HG03159 (cell line): ENCODE results near the gene TERB1.
"Not testable (repeated sequence)": the region's sequence is repeated elsewhere in the genome, so short reads cannot be mapped to it uniquely, and the experiment has no call there.

Source experiments
- ATAC-seq: cut with Tn5 transposase; IDR thresholded peaks from one replicate; pipeline ENCODE4 v1.9.1; 2021; ENCODE audit warnings: mild to moderate bottlenecking, moderate library complexity; ENCODE audit not compliant: unreplicated experiment

TERB1 gene

DNA sequence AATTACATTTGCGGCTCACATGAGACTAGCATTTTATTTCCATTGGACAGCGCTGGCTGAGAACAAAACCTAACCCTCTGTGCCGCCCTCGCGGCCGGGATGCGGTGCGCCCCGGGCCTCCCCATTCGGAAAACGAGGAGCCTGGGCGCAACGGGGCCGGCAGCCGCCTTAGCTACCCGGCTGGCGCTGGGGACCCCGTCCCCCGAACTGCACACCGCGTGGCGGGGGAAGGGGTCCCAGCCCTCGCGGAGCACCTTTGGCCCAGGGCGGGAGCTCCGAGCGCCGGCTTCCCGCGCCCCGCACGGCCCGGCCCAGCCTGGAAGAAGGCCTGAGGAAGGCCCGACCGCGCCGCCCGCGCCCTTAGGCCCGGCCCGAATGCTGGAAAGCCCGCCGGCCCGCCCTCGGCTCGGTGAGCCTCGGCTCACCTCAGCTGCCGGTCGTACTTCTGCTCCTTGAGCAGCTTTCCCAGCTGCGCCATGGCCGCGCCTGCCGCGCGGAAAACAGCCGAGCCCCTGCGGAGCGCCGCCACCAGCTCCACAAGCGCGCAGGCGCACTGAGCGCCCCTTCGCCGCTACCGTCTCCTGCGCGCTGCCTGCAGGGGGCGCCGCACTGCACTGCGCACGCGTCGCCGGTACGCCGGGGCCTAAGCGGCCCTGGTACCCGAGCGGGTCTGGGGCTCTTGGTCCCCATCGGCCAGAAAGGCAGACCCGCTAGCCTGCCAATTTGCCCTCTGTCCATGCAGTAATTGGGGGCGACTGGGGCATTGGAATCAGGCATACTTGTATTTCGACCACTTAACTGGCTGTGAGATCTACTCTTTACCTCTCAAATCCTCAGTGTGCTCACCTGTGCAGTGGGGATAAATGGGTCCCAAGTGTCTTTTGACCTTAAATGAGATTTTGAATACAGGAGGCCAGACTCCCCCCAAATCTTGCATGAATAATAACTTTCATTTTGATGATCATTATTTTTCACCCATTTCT, 29.3 kb upstream of the TERB1 start, which contains the start of gene NAE1:
Gene NAE1 (minus strand): TSS at position 555 of the 983 bp plus-strand sequence. CDS start 77 bp downstream, at position 478.
- peak; percentile 90 for ATAC-seq

DNA sequence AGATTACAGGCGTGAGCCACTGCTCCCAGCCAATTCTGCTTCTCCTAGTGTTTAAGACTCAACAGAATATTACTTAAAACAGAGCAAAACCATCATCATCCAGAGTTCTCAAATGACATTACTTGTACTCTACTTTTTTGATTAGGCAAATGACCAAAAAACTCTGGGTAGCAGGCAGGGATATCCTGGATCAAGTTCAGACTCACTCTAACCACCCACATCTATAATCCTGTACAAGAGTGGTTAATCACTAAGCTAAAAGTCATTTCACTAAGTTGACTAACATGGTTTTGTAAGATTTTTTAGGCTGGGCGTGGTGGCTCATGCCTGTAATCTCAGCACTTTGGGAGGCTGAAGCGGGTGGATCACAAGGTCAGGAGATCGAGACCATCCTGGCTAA, 22.6 kb upstream of the TERB1 start:
- no peak for ATAC-seq

DNA sequence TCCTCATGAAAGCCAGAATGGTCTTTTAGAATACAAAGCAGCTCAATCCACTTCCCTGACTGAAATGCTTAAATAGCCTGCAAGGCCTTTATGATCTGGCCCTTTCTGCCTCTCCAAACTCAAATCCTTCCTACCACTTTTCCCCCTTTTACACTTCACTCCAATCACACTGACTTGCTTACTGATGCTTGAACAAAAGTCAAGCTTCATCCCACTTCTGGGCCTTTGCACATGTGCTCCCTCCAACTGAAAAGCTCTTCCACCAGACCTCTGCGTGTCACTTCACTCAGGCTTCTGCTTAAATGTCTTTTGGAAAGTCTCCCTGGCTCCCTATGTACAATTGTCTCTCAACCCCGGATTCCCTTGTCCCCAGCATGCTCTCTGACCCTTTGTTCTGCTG, 13.3 kb upstream of the TERB1 start:
- no peak for ATAC-seq

DNA sequence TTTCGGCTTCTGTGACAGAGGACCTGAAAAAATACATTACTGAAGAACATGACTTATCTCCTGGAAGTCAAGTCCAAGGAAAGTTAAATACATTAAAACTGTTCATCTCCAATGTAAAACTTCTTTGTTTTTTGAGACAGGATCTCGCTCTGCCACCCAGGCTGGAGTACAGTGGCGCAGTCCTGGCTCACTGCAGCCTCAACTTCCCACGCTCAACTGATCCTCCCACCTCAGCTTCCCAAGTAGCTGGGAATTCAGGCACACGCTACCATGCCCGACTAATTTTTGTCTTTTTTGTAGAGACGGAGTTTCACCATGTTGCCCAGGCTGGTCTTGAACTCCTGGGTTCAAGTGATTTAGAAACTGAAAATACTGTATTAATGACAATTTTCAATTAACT, 9.7 kb upstream of the TERB1 start:
- no peak for ATAC-seq

DNA sequence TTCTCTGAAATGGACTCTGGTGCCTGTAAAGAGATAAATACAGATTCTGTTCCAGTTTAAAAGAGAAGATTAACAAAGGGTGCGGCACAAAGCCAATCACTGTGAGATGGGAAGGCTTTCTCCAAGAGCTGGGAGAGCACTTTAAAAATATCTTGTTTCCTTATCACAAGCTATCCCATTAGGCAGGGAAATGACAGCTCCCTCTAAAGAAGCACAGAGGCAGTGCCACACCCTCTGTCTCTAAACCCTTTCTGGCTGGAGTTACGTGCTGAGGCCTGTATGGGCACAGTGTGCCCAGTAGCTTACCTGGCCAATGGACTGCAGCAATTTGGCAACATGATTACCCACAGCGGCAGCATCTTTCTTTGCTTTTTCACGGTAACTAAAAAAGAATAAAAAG, 9.0 kb upstream of the TERB1 start:
- no peak for ATAC-seq

DNA sequence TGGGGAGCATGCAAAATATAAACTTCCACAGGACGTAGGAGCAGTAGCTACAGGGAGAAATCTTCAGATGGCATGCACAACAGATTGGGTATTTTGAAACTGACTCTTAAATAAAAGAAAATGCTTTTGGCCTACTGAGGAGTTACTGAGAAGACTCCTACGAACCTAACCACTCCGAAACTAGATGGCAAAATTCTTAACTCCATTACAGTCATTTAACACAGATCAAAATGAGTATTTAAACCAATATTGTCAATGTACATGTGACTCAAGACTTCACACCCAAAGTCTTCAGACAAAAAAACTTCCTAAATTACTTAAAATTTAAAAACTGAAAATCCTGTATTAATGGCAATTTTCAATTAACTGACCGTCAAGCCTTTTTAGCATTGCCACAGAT, 8.4 kb upstream of the TERB1 start:
- ATAC-seq = no peak

DNA sequence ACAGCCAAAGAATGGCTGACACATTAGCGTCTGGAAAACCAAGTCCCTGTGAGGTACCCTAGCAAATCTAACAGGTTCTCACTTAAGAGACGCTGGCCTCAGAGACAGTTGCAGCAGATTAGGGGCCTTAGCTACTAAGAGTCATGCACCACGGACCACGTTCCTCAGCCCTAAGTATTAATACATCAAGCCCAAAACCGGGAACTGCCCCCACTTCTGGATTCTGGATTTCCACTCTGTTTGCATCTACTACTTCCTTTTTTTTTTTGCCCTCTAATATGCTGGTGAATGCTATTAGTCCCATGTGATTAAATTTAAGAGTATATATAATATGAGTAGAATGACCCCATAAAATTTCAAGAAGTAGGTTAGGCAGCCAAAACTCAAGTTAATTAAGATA, 775 bp upstream of the TERB1 start:
- no peak for ATAC-seq

DNA sequence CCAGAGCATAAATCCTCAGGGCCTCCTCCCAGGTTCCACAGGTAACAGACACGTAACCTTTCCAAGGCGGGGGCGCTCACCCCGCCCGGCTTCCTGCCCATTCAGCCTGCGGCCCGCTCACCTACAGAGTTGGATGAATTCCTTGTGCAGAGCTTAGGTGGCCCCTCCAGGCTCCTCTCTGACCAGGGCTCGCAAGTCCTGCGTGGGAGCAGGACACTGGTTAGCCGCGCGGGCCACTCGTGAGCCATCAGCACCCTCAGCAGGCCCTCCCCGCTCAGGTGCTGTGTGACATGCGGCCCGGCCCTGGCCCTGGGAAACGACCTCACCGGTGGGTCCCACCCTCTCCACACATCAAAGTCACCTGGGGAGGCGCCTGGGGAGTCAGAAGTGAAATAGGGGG, 528 bp downstream of the TERB1 start:
- no peak for ATAC-seq

DNA sequence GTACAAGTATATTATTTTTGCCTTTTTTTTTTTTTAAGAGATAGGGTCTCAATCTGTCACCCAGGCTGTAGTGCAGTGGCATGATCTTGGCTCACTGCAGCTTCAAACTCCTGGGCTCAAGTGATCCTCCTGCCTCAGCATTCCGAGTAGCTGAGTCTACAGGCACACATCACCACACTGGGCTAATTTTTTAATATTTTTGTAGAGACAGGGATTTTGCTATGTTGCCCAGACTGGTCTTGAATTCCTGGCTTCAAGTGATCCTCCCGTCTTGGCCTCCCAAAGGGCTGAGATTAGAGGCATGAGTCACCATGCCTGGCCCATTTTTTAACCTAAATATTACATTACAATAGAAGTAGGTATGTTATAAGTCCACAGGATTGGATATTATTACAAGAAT, 3.2 kb downstream of the TERB1 start:
- ATAC-seq = no peak

DNA sequence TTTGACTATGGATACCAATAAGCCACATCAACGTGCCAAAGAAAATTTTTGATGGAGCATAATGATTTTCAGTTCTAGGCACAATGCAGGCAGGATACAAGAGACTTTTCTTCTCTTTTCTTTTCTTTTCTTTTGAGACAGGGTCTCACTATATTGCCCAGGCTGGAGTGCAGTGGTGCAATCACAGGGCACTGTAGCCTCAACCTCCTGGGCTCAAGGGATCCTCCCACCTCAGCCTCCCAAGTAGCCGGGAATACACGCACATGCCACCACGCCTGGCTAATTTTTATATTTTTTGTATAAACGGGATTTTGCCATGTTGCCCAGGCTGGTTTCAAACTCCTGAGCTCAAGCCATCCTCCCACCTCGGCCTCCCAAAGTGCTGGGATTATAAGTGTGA, 7.4 kb downstream of the TERB1 start:
- ATAC-seq = not testable (repeated sequence)

DNA sequence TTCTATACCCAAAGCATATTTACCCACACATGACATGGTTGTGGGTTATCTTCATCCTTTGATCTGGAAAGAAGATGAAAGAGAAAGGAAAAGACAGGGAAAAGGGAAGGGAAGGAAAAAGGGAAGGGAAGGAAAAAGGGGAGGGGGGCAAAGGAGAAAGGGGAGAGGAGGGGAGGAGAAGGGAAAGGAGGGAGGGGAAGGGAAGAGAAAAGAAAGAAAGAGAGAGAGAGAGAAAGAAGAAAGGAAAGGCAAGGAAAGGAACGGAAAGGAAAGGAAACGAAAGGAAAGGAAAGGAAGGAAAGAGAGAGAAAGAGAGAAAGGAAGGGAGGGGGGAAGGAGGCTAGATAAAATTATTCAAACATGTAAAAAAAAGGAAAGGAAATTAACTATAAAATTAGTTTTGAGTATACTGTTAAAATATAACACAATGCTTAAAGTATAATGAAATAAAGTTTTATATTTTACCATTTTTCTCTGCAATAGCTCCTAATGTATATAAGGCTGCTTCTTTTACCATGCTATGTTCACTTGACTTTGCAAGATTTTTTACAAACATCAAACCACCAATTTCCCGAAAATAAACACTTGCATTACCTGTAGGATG, 11.2 kb downstream of the TERB1 start:
- no peak for ATAC-seq

DNA sequence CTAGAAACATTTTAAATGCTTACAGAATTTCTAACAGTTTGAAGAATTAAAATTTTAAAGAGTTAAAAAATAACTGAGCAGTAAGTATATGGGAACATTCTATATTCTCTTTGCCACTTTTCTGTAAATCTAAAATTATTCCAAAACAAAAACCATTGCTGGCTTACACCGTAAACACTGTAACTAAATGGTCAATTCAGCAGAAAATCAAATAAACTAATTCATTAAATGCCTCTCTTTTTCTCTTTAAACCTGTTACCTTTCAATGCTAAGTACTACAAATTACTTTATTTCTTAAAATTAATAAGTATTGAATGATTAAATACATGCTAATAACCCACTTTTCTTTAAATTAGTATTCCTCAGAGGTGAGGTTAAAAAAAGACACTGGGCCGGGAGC, 14.0 kb downstream of the TERB1 start:
- ATAC-seq = no peak

DNA sequence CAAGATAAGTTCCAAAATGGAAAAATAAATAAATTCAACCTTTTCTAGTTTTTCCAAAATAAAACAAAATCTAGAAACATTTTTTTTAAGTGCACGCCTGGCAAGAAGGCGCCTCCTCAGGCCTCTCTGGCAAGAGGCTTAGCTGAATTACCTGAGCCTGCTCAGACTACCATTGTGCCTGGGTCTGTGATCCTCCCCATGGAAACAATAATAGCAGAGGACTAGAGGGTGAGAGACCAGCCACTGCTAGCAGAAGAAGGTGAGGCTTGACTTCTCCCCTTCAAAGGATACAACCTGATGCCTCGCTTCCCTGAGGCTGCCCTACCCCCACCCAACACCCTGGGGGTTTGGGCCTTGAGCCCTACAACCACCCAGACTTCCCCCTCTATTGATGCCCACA, 14.8 kb downstream of the TERB1 start:
- ATAC-seq = no peak

DNA sequence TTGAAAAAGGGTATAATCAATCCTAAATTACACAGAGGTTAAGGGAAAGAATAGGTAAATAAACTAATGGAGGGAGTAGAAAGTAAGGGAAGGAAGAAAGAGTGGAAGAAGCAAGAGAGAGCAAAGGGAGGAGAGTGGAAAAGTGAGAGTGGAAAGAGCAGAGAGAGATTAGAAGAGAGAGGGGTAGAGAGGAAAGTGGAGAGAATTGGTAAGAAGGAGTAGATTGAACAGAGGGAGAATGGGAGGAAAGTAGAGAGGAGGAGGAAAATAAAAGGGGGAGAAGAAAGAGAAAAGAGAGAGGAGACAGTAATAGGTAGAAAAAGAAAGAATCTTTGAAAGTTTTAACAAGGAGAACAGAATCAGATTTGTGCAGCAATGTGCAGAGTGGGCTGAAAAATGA, 24.9 kb downstream of the TERB1 start:
- ATAC-seq = no peak

DNA sequence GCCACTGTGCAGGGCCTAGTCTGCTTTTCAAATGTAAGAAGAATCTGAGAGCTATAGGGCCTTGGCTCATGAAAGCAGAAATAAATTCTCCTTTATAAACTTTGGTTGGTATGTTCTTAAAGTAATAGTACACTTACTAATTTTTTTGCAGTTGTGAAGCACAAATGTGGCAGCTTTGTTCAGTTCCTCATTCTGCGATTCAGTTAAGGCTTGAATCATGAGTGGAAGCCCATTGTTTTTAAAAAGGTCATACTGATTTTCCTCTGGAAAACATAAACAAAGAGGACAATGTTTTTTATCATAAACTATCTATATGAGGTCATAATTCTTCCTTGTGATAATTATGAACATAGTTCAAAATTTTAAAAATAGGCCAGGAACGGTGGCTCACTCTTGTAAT, 26.4 kb downstream of the TERB1 start:
- no peak for ATAC-seq

DNA sequence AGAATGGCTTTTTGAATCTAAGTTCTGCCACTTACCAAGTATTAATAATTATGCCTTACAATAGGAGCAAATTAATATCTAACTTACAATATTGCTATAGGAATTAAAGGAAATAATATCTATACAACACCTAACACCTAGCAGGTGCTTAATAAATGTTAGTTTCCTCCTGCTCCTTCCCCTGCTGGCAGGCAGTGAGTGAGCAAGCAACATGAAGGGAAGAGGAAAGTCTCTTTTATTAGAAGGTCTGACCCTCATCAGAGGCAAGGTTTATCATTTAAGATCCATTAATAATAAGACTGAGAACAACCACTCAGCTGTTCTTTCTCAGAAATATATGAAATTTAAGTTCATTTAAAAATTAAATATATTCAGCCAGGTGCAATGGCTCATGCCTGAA, 43.3 kb downstream of the TERB1 start:
- no peak for ATAC-seq

DNA sequence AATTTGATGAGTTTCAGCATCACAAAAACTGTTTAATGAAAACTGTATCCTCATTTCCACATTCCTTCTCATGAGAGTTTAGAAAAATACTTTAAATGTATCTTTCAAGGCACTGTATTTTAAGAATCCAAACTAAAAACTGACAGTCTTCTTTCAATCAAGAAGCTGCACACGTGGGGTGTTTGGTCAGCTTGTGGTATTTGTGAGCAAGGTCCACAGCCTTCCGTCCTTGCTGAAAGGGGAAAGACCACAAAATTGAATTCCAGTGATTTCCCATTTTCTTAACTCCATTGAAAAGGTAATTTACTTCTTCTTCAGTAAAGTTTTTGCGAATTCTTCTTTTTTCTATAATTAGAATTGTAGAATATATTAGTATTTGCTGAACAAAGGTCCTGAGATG, 46.6 kb downstream of the TERB1 start:
- ATAC-seq = no peak

DNA sequence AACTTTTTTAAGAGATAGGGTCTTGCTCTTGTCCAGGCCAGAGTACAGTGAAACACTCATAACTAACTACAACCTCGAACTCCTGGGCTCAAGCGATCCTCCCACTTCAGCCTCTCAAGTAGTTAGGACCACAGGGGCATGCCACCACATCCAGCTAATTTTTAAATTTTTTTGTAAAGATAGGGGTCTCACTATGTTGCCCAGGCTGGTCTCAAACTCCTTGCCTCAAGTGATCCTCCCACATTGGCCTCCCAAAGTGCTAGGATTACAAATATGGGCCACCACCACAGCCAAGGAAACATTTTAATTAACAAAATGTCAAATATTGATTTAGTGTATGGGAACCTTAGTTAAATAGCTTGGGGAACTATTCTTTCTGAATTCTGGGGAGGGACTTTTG, 47.2 kb downstream of the TERB1 start:
- no peak for ATAC-seq

DNA sequence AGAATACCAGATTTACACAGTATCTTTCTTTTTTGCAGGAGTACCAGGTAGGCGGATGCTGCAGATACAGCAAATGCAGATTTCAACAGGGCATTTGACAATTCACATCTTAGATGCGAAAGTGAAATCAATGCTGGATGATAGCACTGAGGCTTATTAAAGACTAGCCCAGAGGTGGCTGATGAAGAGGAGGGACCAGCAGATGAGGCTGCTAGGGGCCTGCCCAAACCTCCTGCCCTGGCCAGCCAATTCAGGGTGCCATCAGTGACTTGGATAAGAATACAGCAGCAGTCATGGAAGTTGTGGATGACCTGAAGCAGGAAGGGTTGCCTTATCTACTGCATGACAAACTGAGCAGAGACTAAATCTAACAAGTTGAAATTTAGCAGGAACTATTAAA, 48.4 kb downstream of the TERB1 start:
- ATAC-seq = no peak

DNA sequence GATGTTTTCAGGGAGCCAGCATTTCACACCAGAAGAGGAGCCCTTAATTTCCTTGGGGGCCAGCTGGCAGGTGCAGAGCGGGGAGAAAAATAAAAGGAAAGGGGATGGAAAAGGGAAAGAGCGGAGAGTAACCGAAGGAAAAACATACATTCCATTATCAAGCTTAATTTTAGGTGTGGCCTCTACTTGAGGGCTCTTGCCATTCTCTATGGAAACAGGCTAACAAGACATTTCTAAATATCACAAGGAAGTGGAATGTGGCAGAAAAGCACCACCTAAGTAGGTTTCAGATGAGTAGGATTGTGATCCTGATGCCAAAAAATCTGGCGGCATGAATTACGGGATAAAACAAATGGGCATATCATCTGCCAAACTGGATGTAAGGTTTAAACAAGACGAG, 49.0 kb downstream of the TERB1 start:
- no peak for ATAC-seq

DNA sequence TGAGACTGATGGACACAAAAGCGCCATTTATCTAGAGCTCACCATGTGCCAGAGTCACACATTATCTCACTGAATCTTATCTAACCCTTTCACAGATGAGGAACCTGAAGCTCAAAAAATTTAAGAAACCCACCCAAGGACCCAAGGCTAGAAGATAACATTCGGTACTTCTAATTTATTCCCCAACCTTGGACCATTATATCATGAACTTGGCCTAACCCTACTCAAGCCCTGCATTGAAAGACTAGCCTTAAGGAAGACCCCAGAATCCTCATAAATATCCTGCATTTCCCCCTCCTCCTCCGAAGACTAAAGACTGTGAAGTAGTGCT, 49.4 kb downstream of the TERB1 start:
- no peak for ATAC-seq

DNA sequence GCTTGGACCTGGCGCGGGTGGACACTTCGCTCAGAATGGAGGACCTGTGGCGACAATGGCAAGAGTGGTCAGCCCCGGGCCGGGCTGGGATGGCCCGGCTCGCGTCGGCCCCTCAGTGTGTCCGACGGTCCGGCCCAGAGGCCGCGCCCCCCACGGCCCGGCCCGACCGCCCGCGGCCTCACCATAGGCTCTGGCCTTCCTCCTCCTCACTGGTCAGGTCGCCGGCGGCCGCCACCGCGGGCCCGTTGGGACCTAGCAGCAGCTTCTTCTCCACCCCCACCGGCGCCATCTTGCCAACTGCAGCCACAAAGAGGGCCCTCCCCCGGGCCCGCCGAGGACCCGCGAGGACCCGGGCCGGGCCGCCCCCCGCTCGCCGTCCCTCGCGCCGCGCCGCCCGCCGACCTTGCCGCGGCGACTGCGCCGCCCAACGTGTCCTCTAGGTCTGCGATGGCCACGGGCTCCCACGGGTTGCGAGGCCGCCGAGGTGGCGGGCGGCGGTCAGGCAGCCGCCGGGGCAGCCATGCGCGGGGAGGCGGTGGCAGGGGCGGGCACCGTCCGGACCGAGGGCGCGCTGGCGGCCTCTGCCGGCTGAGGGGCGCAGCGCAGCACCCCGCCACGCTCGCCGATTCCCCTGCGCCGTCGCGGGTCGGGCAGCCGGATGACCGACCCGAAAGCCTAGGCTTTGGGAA, 49.9 kb downstream of the TERB1 start, which contains the start of gene DYNC1LI2:
Gene DYNC1LI2 (minus strand): TSS at position 307 of the 689 bp plus-strand sequence. CDS start 18 bp downstream, at position 289.
- peak; percentile 82 for ATAC-seq
